A549 (cell line): ENCODE data around the gene PTPRH.

Source experiments
- EP300 ChIP-seq, 2 experiments: fragments of >200 bp; sonication (Bioruptor Twin); formaldehyde crosslinking; IDR thresholded peaks; 2 replicates in 1 of 2; 3 replicates in 1 of 2; pipeline ENCODE4 v1.6.1; 2016 to 2017
- ESRRA ChIP-seq: fragments of 150-350 bp; IDR thresholded peaks from 2 replicates; pipeline ENCODE4 v1.6.1; 2014; ENCODE audit warnings: mild to moderate bottlenecking, low read length, borderline replicate concordance
- HOXA7 ChIP-seq: fragments of 250-450 bp; sonication (Bioruptor Pico); IDR thresholded peaks from 2 replicates; pipeline ENCODE4 v1.5.0; 2020; ENCODE audit warnings: mild to moderate bottlenecking, moderate library complexity
- JUNB ChIP-seq: fragments of >200 bp; sonication (Bioruptor Twin); formaldehyde crosslinking; IDR thresholded peaks from 2 replicates; pipeline ENCODE4 v1.6.1; 2016
- PHF8 ChIP-seq: fragments of 200-600 bp; sonication (generic); IDR thresholded peaks from 2 replicates; pipeline ENCODE4 v1.6.1; 2016; ENCODE audit warnings: low read depth, mild to moderate bottlenecking, antibody characterized with exemption, moderate library complexity, borderline replicate concordance
- POLR2A ChIP-seq: IDR thresholded peaks from 2 replicates; pipeline ENCODE4 v1.6.1; 2012; ENCODE audit warnings: mild to moderate bottlenecking, low read length
- RCOR1 ChIP-seq: fragments of 150-350 bp; IDR thresholded peaks from 2 replicates; pipeline ENCODE4 v1.6.1; 2014; ENCODE audit warnings: antibody characterized with exemption, low read length, low read depth
- REST ChIP-seq: fragments of 200-600 bp; sonication (generic); IDR thresholded peaks from 2 replicates; pipeline ENCODE4 v1.6.1; 2016; ENCODE audit warnings: antibody characterized with exemption, mild to moderate bottlenecking, moderate library complexity
- SMC3 ChIP-seq: fragments of >200 bp; sonication (Bioruptor Twin); formaldehyde crosslinking; IDR thresholded peaks from 3 replicates; pipeline ENCODE4 v1.6.1; 2018; ENCODE audit warnings: inconsistent platforms
- ZFP36 ChIP-seq: fragments of 450-650 bp; IDR thresholded peaks from 2 replicates; pipeline ENCODE4 v1.6.1; 2014; ENCODE audit warnings: borderline replicate concordance; ENCODE audit not compliant: partially characterized antibody
- ZNF302 ChIP-seq: fragments of 250-450 bp; sonication (Bioruptor Pico); IDR thresholded peaks from 2 replicates; pipeline ENCODE4 v1.9.0; 2021; ENCODE audit warnings: inconsistent platforms, mild to moderate bottlenecking, moderate library complexity
- TF ChIP-seq, protein P1 (sequence below): fragments of >200 bp; sonication (Bioruptor Twin); formaldehyde crosslinking; IDR thresholded peaks from 3 replicates; pipeline ENCODE4 v1.5.1; 2016
- TF ChIP-seq, protein P2 (sequence below): IDR thresholded peaks from 2 replicates; pipeline ENCODE4 v1.6.1; 2012; ENCODE audit warnings: low read depth, borderline replicate concordance
- TF ChIP-seq, protein P3 (sequence below): fragments of 250-450 bp; sonication (Bioruptor Pico); IDR thresholded peaks from 2 replicates; pipeline ENCODE4 v1.5.0; 2021; ENCODE audit warnings: mild to moderate bottlenecking, moderate library complexity, borderline replicate concordance

GRCh38 chr19:55229789-55230182 lies 20.5 kb upstream of the PTPRH start:
- no peak for TF ChIP-seq PHF8
- TF ChIP-seq POLR2A = no peak
- TF ChIP-seq, protein P1, sequence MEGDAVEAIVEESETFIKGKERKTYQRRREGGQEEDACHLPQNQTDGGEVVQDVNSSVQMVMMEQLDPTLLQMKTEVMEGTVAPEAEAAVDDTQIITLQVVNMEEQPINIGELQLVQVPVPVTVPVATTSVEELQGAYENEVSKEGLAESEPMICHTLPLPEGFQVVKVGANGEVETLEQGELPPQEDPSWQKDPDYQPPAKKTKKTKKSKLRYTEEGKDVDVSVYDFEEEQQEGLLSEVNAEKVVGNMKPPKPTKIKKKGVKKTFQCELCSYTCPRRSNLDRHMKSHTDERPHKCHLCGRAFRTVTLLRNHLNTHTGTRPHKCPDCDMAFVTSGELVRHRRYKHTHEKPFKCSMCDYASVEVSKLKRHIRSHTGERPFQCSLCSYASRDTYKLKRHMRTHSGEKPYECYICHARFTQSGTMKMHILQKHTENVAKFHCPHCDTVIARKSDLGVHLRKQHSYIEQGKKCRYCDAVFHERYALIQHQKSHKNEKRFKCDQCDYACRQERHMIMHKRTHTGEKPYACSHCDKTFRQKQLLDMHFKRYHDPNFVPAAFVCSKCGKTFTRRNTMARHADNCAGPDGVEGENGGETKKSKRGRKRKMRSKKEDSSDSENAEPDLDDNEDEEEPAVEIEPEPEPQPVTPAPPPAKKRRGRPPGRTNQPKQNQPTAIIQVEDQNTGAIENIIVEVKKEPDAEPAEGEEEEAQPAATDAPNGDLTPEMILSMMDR = no peak
- no peak for TF ChIP-seq REST
- no peak for TF ChIP-seq RCOR1
- TF ChIP-seq ZFP36 = no peak
- no peak for TF ChIP-seq EP300 (IDR thresholded peaks at IDR 0.05)
- TF ChIP-seq SMC3 = no peak
- no peak for TF ChIP-seq JUNB
- TF ChIP-seq ESRRA = no peak
- TF ChIP-seq, protein P2, sequence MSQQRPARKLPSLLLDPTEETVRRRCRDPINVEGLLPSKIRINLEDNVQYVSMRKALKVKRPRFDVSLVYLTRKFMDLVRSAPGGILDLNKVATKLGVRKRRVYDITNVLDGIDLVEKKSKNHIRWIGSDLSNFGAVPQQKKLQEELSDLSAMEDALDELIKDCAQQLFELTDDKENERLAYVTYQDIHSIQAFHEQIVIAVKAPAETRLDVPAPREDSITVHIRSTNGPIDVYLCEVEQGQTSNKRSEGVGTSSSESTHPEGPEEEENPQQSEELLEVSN = no peak
- TF ChIP-seq, protein P3, sequence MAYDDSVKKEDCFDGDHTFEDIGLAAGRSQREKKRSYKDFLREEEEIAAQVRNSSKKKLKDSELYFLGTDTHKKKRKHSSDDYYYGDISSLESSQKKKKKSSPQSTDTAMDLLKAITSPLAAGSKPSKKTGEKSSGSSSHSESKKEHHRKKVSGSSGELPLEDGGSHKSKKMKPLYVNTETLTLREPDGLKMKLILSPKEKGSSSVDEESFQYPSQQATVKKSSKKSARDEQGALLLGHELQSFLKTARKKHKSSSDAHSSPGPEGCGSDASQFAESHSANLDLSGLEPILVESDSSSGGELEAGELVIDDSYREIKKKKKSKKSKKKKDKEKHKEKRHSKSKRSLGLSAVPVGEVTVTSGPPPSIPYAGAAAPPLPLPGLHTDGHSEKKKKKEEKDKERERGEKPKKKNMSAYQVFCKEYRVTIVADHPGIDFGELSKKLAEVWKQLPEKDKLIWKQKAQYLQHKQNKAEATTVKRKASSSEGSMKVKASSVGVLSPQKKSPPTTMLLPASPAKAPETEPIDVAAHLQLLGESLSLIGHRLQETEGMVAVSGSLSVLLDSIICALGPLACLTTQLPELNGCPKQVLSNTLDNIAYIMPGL (CRISPR knock-in tag) = no peak
- no peak for TF ChIP-seq HOXA7 (CRISPR knock-in tag)
- no peak for TF ChIP-seq ZNF302 (CRISPR knock-in tag)
